UCSD-AML1 (cell line): Measurements from ENCODE around the gene IL6R.
"Not testable (repeated sequence)": the region's sequence is repeated elsewhere in the genome, so short reads cannot be mapped to it uniquely, and the experiment has no call there.

Experiments used
- DNase-seq: peaks from one replicate; lab custom pipeline; 2025; ENCODE audit not compliant: unreplicated experiment; lab: John Stamatoyannopoulos, UW

The IL6R gene

GRCh38 chr1:154404984-154405746, at the start of gene IL6R:
Gene IL6R (plus strand): TSS chr1:154405343. CDS start chr1:154405630, 287 bp downstream.
- peak; percentile 86 for DNase-seq

- no peak for DNase-seq
Measured at GRCh38 chr1:154358519-154358918, 46.6 kb upstream of the IL6R start.

- no peak for DNase-seq
Measured at GRCh38 chr1:154360288-154360687, 44.9 kb upstream of the IL6R start.

GRCh38 chr1:154360881-154361280, 44.3 kb upstream of the IL6R start:
- DNase-seq, result not testable (repeated sequence)

GRCh38 chr1:154361357-154361756, 43.8 kb upstream of the IL6R start:
- DNase-seq, result no peak

- DNase-seq, result no peak
Measured at GRCh38 chr1:154371436-154371835, 33.7 kb upstream of the IL6R start.

GRCh38 chr1:154373777-154374357, 31.3 kb upstream of the IL6R start:
- DNase-seq, result peak; percentile 32

GRCh38 chr1:154379301-154379700, 25.8 kb upstream of the IL6R start:
- no peak for DNase-seq

GRCh38 chr1:154384650-154385489, 20.3 kb upstream of the IL6R start:
- no peak for DNase-seq

- no peak for DNase-seq
Measured at GRCh38 chr1:154386643-154387352, 18.3 kb upstream of the IL6R start.

- DNase-seq, result no peak
Measured at GRCh38 chr1:154391086-154391770, 13.9 kb upstream of the IL6R start.

GRCh38 chr1:154398141-154398540, 7.0 kb upstream of the IL6R start:
- DNase-seq, result no peak

- DNase-seq, result no peak
Measured at GRCh38 chr1:154398678-154399077, 6.5 kb upstream of the IL6R start.

GRCh38 chr1:154400381-154400801, 4.8 kb upstream of the IL6R start:
- DNase-seq, result no peak

- no peak for DNase-seq
Measured at GRCh38 chr1:154402409-154402921, 2.7 kb upstream of the IL6R start.

GRCh38 chr1:154403261-154403943, 1.7 kb upstream of the IL6R start:
- DNase-seq, result peak; percentile 76

GRCh38 chr1:154403983-154404382, 1.2 kb upstream of the IL6R start:
- DNase-seq, result no peak

GRCh38 chr1:154404511-154404931, 622 bp upstream of the IL6R start:
- DNase-seq, result no peak

GRCh38 chr1:154405747-154406571, 816 bp downstream of the IL6R start:
- peak; percentile 76 for DNase-seq
